HepG2 (cell line): ENCODE data around the gene EYA3. TPM values are rescaled to one million over a fixed set of nuclear protein-coding genes. Genes with fewer than 3 reads are reported as not detected.

Source experiments
- ATAC-seq: fragments of 200-7000 bp; cut with Tn5 transposase; 3 replicates; pipeline ENCODE4 v1.9.1; 2020; ENCODE audit warnings: mild to moderate bottlenecking, moderate library complexity
- BruUV-seq: library from RNA; stranded (reverse); fragments of 400-500 nt; replicated peaks from 2 replicates; lab custom pipeline; 2021; lab: Mats Ljungman, UMichigan
- CTCF ChIA-PET: fragments of 300-600 bp; formaldehyde crosslinking; extraction: SDS; loops from one replicate; lab custom pipeline; 2021; ENCODE audit warnings: low total read pairs, inconsistent platforms, low intra/inter-chr PET ratio; lab: Yijun Ruan, JAX
- POLR2A ChIA-PET: fragments of 350-600 bp; sonication (Branson Sonifier 250); formaldehyde crosslinking; loops from one replicate; lab custom pipeline; 2020; ENCODE audit warnings: antibody characterized with exemption, inconsistent platforms; lab: Yijun Ruan, JAX
- DNase-seq: peaks from one replicate; pipeline ENCODE4 v3.0.0-alpha.2; 2015; ENCODE audit warnings: low spot score
- FAIRE-seq: peaks from 3 replicates; lab custom pipeline; 2011; peaks lifted over from hg19 to GRCh38; lab: Jason Lieb, UNC
- H2AFZ ChIP-seq: one replicate; pipeline ENCODE4 v1.6.1; 2011; ENCODE audit warnings: low read length, inconsistent platforms
- H3K27ac ChIP-seq: fragments of 300-600 bp; 3 replicates; pipeline ENCODE4 v1.8.0; 2011; ENCODE audit warnings: mixed run types, mild to moderate bottlenecking, mixed read lengths, low read length, inconsistent platforms; ENCODE audit not compliant: insufficient read depth; ENCODE audit errors: extremely low read length
- H3K27me3 ChIP-seq, 2 experiments: fragments of 200-600 bp in 1 of 2; 2 replicates in 1 of 2; 3 replicates in 1 of 2; pipeline versions ENCODE4 v1.6.0 to v1.8.0; 2011; ENCODE audit warnings: low read length in 2 of 2, mild to moderate bottlenecking in 2 of 2, moderate library complexity in 2 of 2, inconsistent platforms in 1 of 2; ENCODE audit not compliant: insufficient read depth in 2 of 2, control insufficient read depth in 1 of 2
- H3K36me3 ChIP-seq, 2 experiments: fragments of 200-600 bp in 1 of 2; replicated peaks in 1 of 2; 2 replicates in 1 of 2; 3 replicates in 1 of 2; pipeline versions ENCODE4 v1.5.1 to v1.8.0; 2011; ENCODE audit warnings: low read length in 2 of 2, inconsistent platforms in 1 of 2; ENCODE audit not compliant: insufficient read depth in 2 of 2, control insufficient read depth in 1 of 2
- H3K4me1 ChIP-seq: 2 replicates; pipeline ENCODE4 v1.5.1; 2012; ENCODE audit warnings: low read length, inconsistent platforms; ENCODE audit not compliant: insufficient read depth
- H3K4me2 ChIP-seq: 2 replicates; pipeline ENCODE4 v1.6.0; 2011; ENCODE audit warnings: low read depth, low read length, inconsistent platforms
- H3K4me3 ChIP-seq, 3 experiments: fragments of 200-600 bp in 1 of 3; sonication (generic), shearing (Covaris generic) in 1 of 3; replicated peaks in 1 of 3; 2 replicates each; pipeline ENCODE4 v1.5.1; 2011 to 2016; ENCODE audit warnings: low read length in 3 of 3, inconsistent platforms in 2 of 3, low read depth in 2 of 3, mild to moderate bottlenecking in 2 of 3, control low read depth in 1 of 3, mixed read lengths in 1 of 3; ENCODE audit not compliant: insufficient read depth in 1 of 3
- H3K79me2 ChIP-seq: one replicate; pipeline ENCODE4 v1.6.1; 2011; ENCODE audit warnings: low read length, inconsistent platforms; ENCODE audit not compliant: insufficient read depth
- H3K9ac ChIP-seq: 2 replicates; pipeline ENCODE4 v1.6.0; 2011; ENCODE audit warnings: mild to moderate bottlenecking, low read depth, low read length, inconsistent platforms; ENCODE audit not compliant: insufficient read depth
- H3K9me3 ChIP-seq: 2 replicates; pipeline ENCODE4 v1.5.1; 2012; ENCODE audit warnings: mild to moderate bottlenecking, low read length
- H4K20me1 ChIP-seq: 2 replicates; pipeline ENCODE4 v1.6.0; 2011; ENCODE audit warnings: inconsistent platforms, mild to moderate bottlenecking, low read length, moderate library complexity; ENCODE audit not compliant: insufficient read depth
- BCL6 ChIP-seq: IDR thresholded peaks from 2 replicates; pipeline ENCODE4 v1.6.1; 2016; ENCODE audit warnings: missing genetic modification reagents, missing compliant biosample characterization
- HOXA7 ChIP-seq: sonication (generic); formaldehyde crosslinking; IDR thresholded peaks from 2 replicates; pipeline ENCODE4 v1.8.1; 2022; ENCODE audit warnings: mild to moderate bottlenecking, missing genetic modification reagents, moderate library complexity
- MATR3 ChIP-seq: sonication (generic); formaldehyde crosslinking; IDR thresholded peaks from 2 replicates; pipeline ENCODE4 v1.4.0; 2020; ENCODE audit warnings: missing genetic modification reagents
- NFIB ChIP-seq: sonication (generic); formaldehyde crosslinking; IDR thresholded peaks from 2 replicates; pipeline ENCODE4 v1.9.0; 2021; ENCODE audit warnings: missing genetic modification reagents, mild to moderate bottlenecking, borderline replicate concordance
- POLR2AphosphoS2 ChIP-seq: IDR thresholded peaks from 2 replicates; pipeline ENCODE4 v1.6.1; 2011; ENCODE audit warnings: low read depth, low read length, improper control_type of control experiment
- RBM39 ChIP-seq: fragments of 200-400 bp; formaldehyde crosslinking; IDR thresholded peaks from one replicate; pipeline ENCODE4 v1.6.1; 2018; ENCODE audit warnings: antibody characterized with exemption, mild to moderate bottlenecking, low read depth, low read length; ENCODE audit not compliant: poor library complexity, severe bottlenecking
- SALL1 ChIP-seq: sonication (generic); formaldehyde crosslinking; IDR thresholded peaks from 2 replicates; pipeline ENCODE4 v1.8.0; 2022; ENCODE audit warnings: mild to moderate bottlenecking, missing genetic modification reagents
- SMAD3 ChIP-seq: sonication (generic); formaldehyde crosslinking; IDR thresholded peaks from 2 replicates; pipeline ENCODE4 v1.4.0; 2020; ENCODE audit warnings: missing genetic modification reagents
- SP4 ChIP-seq: sonication (generic); formaldehyde crosslinking; IDR thresholded peaks from 2 replicates; pipeline ENCODE4 v1.8.1; 2023; ENCODE audit warnings: mild to moderate bottlenecking, missing genetic modification reagents
- TOPORS ChIP-seq: sonication (generic); formaldehyde crosslinking; IDR thresholded peaks from 2 replicates; pipeline ENCODE4 v1.8.0; 2023; ENCODE audit warnings: mild to moderate bottlenecking, missing genetic modification reagents
- ZBTB3 ChIP-seq: sonication (generic); formaldehyde crosslinking; IDR thresholded peaks from 2 replicates; pipeline ENCODE4 v1.4.0; 2020; ENCODE audit warnings: low read depth, mild to moderate bottlenecking, moderate library complexity, missing genetic modification reagents, borderline replicate concordance
- ZKSCAN5 ChIP-seq: sonication (generic); formaldehyde crosslinking; IDR thresholded peaks from 2 replicates; pipeline ENCODE4 v1.5.1; 2020; ENCODE audit warnings: mild to moderate bottlenecking, missing genetic modification reagents
- ZNF121 ChIP-seq: sonication (generic); formaldehyde crosslinking; IDR thresholded peaks from 2 replicates; pipeline ENCODE4 v1.5.0; 2020; ENCODE audit warnings: mild to moderate bottlenecking, missing genetic modification reagents
- ZNF367 ChIP-seq: sonication (generic); formaldehyde crosslinking; IDR thresholded peaks from 2 replicates; pipeline ENCODE4 v1.4.0; 2020; ENCODE audit warnings: missing genetic modification reagents, borderline replicate concordance
- ZNF770 ChIP-seq: sonication (generic); formaldehyde crosslinking; IDR thresholded peaks from 2 replicates; pipeline ENCODE4 v1.5.0; 2020; ENCODE audit warnings: mild to moderate bottlenecking, missing genetic modification reagents
- WGBS: methylation state at CpG from one replicate; pipeline ENCODE4 v1.1.6; 2017; ENCODE audit warnings: low lambda C conversion rate; 5-methylcytosine and 5-hydroxymethylcytosine counted together
- in situ Hi-C: cut with HindIII; loops from 2 replicates; pipeline ENCODE4 v1.10.0; 2017; ENCODE audit warnings: low pct_unique_long_range_greater_than_20kb; ENCODE audit not compliant: extremely low pct_ligation_motif_present
- intact Hi-C: fragments of 100-400 bp; cut with micrococcal nuclease; formaldehyde crosslinking; loops from one replicate; pipeline ENCODE4 v1.10.0; 2022; ENCODE audit not compliant: unreplicated experiment
- polyA plus RNA-seq, 8 experiments: library from polyadenylated mRNA; depleted of rRNA in 3 of 8; stranded (reverse) in 7 of 8; unstranded in 1 of 8; fragments of >200 nt; fragmentation: Illumina TruSeq in 4 of 8; extraction: Trizol in 4 of 8; gene quantifications; 2 replicates each; pipeline versions ENCODE4 v1.2.1 to v1.2.3, GENCODE V29; 2011 to 2016; ENCODE audit warnings: low read depth in 4 of 8, missing spikeins in 1 of 8, mixed read lengths in 1 of 8; ENCODE audit not compliant: insufficient read depth in 1 of 8
- total RNA-seq, 5 experiments: library from RNA; depleted of rRNA; stranded (reverse); fragments of >200 nt; fragmentation: Illumina TruSeq; extraction: Trizol; gene quantifications; 2 replicates each; pipeline ENCODE4 v1.2.3, GENCODE V29; 2016; ENCODE audit warnings: low read depth in 1 of 5
- TF ChIP-seq, protein P1 (sequence below): sonication (generic); formaldehyde crosslinking; IDR thresholded peaks from 2 replicates; pipeline ENCODE4 v1.8.0; 2023; ENCODE audit warnings: mild to moderate bottlenecking, missing genetic modification reagents
- TF ChIP-seq, protein P2 (sequence below): sonication (generic); formaldehyde crosslinking; conservative IDR thresholded peaks from 2 replicates; pipeline ENCODE4 v1.8.0; 2022; ENCODE audit warnings: missing genetic modification reagents
- TF ChIP-seq, protein P3 (sequence below): sonication (generic); formaldehyde crosslinking; IDR thresholded peaks from 2 replicates; pipeline ENCODE4 v1.4.0; 2020; ENCODE audit warnings: missing genetic modification reagents, borderline replicate concordance

Gene EYA3
- total and polyA plus RNA-seq, 2 of the 13 experiments (the other 11 are each of a cell fraction or from before 2014, with no cell fraction given) = 13.9 to 19.7 TPM

- FAIRE-seq = no peak
- no peaks in the 10 kb centered on the region for H3K27me3 ChIP-seq
- H3K4me3 ChIP-seq = peak overlapping the region in 1 of 3 experiments; percentile 16; a peak in 1 of 6 replicates
- no peak overlapping the region for H2AFZ ChIP-seq
- WGBS = 15% methylated on average over 5 of the region's 5 CpGs
- no peaks in the 10 kb centered on the region for H3K36me3 ChIP-seq
- no TSS peak for BruUV-seq
- H3K4me2 ChIP-seq = peak overlapping the region; percentile 53; the same call in 1 of the 2 replicates
- no peak overlapping the region for H3K9ac ChIP-seq
- peak; percentile 31; the same call in 1 of the 3 replicates for ATAC-seq
- POLR2A ChIA-PET = no interaction called here
- peak; percentile 37 for DNase-seq
- no peaks in the 10 kb centered on the region for H3K9me3 ChIP-seq
- H3K4me1 ChIP-seq = peaks cover 20% of the 10 kb centered on the region
- no peaks in the 10 kb centered on the region for H3K79me2 ChIP-seq
- in situ Hi-C loops = no loop called here
- intact Hi-C loops = loop anchor here (10.0 kb wide), 1 partner anchor 64 kb away; no protein-coding TSS in a partner anchor
- CTCF ChIA-PET = no interaction called here
- no peaks in the 10 kb centered on the region for H4K20me1 ChIP-seq
- H3K27ac ChIP-seq = no peak overlapping the region
- TF ChIP-seq BCL6 (CRISPR knock-in tag) = peak; percentile 60
- 0 out of 2 replicates have a peak, but pooled peaks have one; percentile 15 for TF ChIP-seq SALL1
- no peak for TF ChIP-seq ZKSCAN5 (CRISPR knock-in tag)
- TF ChIP-seq, protein P1, sequence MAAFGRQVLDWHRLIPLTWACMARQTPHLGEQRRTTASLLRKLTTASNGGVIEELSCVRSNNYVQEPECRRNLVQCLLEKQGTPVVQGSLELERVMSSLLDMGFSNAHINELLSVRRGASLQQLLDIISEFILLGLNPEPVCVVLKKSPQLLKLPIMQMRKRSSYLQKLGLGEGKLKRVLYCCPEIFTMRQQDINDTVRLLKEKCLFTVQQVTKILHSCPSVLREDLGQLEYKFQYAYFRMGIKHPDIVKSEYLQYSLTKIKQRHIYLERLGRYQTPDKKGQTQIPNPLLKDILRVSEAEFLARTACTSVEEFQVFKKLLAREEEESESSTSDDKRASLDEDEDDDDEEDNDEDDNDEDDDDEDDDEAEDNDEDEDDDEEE (CRISPR knock-in tag) = no peak
- TF ChIP-seq, protein P2, sequence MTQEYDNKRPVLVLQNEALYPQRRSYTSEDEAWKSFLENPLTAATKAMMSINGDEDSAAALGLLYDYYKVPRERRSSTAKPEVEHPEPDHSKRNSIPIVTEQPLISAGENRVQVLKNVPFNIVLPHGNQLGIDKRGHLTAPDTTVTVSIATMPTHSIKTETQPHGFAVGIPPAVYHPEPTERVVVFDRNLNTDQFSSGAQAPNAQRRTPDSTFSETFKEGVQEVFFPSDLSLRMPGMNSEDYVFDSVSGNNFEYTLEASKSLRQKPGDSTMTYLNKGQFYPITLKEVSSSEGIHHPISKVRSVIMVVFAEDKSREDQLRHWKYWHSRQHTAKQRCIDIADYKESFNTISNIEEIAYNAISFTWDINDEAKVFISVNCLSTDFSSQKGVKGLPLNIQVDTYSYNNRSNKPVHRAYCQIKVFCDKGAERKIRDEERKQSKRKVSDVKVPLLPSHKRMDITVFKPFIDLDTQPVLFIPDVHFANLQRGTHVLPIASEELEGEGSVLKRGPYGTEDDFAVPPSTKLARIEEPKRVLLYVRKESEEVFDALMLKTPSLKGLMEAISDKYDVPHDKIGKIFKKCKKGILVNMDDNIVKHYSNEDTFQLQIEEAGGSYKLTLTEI (CRISPR knock-in tag) = no peak
- TF ChIP-seq ZNF770 = peak; percentile 57; the same call in 1 of the 2 replicates
- no peak for TF ChIP-seq POLR2AphosphoS2
- TF ChIP-seq SMAD3 (CRISPR knock-in tag) = no peak
- no peak for TF ChIP-seq ZNF367
- no peak for TF ChIP-seq NFIB (CRISPR knock-in tag)
- TF ChIP-seq ZBTB3 (CRISPR knock-in tag) = no peak
- no peak for TF ChIP-seq HOXA7 (CRISPR knock-in tag)
- peak; percentile 65 for TF ChIP-seq ZNF121
- TF ChIP-seq RBM39 = no peak
- no peak for TF ChIP-seq TOPORS
- TF ChIP-seq MATR3 (CRISPR knock-in tag) = no peak
- TF ChIP-seq SP4 = no peak
- TF ChIP-seq, protein P3, sequence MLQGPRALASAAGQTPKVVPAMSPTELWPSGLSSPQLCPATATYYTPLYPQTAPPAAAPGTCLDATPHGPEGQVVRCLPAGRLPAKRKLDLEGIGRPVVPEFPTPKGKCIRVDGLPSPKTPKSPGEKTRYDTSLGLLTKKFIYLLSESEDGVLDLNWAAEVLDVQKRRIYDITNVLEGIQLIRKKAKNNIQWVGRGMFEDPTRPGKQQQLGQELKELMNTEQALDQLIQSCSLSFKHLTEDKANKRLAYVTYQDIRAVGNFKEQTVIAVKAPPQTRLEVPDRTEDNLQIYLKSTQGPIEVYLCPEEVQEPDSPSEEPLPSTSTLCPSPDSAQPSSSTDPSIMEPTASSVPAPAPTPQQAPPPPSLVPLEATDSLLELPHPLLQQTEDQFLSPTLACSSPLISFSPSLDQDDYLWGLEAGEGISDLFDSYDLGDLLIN (CRISPR knock-in tag) = no peak
These were observed 160.0 kb downstream of the EYA3 start for GRCh38 chr1:27928216-27928954.
